T-helper 2 cell treated with Interferon-gamma antibody and Interleukin-4, amounts not matched to agents 100 ng/mL and 5 ng/mL, for 36 hours (primary cell): ENCODE results near the gene SAMM50. TPM values are rescaled to one million over a fixed set of nuclear protein-coding genes. Genes with fewer than 3 reads are reported as not detected.

ENCODE experiments used
- intact Hi-C: fragments of 100-400 bp; cut with micrococcal nuclease; formaldehyde crosslinking; loops from one replicate; pipeline ENCODE4 v1.15.1; 2023
- total RNA-seq: library from RNA; stranded (reverse); gene quantifications from 2 replicates; pipeline ENCODE4 v1.2.3, GENCODE V29; 2022

SAMM50 gene
- total RNA-seq, 1 donor from 2014 or later = 56.3 TPM

DNA sequence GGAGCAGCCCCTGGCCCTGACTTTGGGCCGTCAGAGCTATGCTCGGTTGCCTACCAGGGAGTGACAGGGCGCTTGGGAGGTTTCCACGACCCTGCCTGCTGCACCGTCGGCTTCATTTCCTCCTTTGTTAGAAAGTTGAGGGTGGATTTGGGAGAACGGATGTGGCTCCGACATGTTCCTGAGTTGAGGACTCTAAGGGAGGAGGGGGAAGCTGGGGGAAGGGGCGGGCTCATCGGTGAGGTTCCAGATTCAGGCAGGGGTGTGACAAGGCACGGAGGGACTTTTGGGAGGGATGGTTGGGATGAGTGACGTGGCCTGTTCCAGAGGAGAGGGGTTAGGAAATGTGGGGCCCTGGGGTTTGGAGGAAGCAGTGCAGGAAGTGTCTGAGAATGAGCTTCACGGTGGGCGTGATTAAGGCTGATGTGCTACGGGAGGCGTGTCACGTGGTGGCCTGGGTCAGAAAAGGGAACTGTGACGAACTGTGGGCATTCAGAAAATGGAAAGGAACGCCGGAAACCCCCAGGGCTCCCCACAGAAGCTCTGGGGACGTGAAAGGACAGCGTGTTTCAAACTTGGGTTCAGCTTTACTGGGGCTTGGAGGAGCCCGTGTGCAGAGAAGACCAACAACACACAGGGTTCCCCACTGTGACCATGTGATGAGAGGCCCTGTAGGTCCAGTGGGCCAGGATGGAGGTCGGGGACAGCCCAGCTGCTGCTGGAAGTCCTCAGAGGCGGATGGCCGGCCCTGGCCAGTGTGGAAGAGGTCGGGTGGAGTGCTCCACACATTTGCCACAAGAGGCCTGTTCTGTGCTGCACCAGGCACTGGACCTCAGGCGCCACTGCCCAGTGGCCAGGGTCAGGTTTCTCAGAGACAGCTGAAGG lies 71.6 kb downstream of the SAMM50 start:
- intact Hi-C loops = no loop called here

DNA sequence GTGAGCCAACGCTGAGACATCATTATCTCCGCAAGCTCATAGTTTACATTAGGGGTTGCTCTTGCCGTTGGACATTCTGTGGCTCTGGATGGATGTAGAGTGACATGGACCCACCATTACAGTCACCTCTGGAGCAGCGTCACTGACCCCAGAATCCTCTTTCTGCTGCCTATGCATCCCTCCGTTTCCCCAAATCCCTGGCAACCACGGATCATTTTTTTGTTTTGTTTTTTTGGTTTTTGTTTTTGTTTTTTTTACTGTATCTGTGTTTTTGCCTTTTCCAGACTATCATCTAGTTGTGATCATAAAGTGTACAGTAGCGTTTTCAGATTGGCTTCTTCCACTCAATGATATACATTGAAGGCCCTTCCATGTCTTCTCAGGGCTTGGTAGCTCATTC lies 72.8 kb downstream of the SAMM50 start:
- intact Hi-C loops = no loop called here

DNA sequence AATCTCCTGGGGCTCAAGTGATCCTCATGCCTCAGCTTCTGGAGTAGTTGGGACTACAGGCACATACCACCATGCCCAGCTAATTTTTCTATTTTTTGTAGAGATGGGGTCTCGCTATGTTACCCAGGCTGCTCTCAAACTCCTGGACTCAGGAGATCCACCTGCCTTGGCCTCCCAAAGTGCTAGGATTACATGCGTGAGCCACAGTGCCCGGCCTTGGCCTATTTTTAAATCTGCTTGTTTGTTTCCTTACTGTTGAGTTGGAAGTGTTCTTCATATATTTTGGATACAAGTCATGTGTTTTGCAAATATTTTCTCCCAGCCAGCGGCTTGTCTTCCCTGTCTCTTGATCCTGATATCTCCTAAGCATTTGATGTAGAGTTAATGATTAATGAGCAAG lies 73.8 kb downstream of the SAMM50 start:
- intact Hi-C loops = no loop called here

DNA sequence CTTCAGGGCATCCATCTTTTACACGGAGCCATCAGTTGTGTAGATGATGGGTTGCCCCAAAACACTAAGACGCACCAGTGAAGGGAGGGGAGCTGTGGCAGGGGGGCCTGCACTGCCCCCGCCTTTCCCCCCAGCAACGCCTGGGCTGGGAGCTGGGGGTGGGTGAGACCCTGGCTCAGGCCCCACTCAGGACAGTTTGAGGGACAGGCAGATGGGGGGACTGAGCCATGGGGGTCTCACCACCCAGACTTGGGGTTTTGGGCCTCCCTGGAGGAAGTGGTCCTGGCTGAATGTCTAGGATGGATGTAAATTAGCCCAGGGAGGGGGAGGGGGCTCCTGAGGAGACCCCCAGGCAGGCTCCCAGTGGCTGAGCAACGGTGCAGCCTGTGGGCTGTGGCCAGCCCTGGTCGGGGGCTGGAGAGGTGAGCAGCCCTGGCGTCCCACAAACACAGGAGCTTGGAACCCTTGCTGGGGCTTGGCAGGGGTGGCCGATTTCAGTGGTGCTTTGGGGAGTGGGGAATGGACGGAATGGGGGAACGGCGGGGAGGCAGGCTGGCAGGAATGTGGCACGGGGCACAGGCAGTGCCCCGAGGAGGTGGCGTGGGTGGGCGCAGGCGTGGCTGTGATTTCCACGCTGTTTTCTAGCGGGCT lies 74.9 kb downstream of the SAMM50 start:
- intact Hi-C loops = no loop called here

DNA sequence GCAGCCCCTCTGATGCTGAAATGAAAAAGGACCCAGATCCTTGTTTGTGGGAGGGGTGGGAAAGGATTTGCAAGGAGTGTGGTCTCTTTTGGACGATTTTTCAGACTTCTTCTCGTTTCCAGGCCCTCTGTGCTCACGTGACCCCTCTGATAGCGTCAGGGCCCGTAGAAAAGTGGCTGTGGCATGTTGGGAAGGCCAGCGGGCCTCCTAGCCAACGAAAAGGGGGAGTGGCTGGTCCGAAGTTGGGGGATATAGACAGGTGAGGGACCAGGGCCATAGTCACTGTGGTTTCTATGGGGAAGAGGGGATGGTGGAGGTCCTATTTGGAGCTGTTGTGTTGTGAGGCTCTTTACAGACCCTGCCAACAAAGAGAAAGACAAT lies 75.5 kb downstream of the SAMM50 start:
- intact Hi-C loops = no loop called here

DNA sequence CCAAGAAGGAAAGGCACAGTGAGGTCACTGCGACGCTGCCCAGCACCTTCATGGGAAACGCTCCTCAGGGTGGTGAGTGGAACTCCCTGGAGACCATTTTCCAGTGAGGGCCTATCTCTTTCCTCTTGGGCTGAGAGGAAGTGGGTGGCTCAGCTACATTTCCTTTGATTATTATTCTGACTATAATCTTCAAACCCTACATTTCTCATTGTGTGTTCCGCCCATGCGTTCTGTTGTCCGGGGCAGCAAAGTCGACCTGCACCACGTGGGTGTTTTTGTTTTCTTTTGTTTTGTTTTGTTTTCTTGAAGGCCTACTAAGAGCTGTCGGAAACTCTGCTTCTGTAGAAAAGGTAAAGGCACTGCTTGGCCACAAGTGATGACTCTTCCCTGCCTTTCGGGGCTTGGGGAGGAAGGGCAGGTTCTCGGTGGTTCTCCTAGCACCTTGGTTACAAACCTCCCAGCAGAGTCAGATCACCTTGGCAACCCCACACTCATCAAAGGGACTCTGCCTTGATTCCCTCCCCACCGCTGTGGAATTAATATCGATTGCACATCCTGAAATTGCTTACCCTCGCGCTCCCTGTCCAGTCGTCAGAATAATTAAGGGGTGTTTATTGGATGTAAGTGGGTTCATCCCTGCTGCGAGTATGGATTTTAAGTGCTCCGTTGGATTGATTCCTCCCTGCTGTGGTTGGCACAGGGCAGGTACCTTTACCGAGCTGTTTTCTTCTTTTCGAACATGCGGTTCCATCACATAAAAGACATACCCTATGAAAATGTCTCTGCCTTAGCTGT lies 76.1 kb downstream of the SAMM50 start:
- intact Hi-C loops = no loop called here

DNA sequence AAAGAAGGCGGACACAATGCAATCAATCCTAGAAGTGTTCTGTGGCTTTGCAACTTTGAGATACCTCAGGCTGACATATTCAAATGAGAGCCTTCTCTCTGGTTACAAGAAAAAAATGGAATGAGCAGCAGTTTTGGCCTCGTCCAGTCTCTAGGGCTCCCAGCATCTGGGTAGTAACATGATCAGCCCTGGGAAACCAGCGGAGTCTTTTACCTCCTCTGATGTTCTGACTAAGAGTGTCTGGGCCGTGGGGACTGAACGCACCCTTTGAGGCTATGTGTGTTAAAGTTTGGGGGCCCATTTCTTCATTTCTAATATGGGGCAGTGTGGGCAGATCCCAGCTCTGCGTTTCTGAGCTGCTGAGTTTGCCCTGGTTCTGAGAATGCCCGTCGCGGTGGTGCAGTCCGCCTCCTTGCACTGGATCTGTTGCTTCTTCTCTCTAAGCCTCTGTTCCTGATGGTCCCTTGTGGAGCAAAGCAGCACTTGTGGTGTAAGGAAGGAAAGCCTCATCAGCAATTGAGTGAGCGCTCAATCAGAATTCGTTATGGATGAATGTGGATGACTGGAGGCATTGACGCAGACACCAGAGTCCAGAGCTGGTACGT lies 77.0 kb downstream of the SAMM50 start:
- intact Hi-C loops = no loop called here

DNA sequence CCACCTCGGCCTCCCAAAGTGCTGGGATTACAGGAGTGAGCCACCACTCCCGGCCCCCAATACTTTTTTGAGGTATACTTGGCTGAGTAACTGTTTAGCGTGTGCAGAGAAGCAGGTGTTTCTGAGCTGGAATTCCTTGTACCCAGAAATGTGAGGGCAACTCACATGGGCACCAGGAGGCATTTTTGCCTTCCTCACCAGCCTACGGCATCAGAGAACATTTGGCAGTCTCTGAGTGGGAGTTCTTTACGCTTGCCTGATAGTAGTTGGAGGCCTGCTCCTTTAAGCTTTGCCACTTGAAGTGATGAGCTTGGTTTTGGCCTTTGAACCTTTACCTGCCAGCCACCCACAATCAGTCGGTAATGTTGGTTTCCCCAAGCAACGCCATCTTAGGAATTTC lies 78.0 kb downstream of the SAMM50 start:
- intact Hi-C loops = no loop called here

DNA sequence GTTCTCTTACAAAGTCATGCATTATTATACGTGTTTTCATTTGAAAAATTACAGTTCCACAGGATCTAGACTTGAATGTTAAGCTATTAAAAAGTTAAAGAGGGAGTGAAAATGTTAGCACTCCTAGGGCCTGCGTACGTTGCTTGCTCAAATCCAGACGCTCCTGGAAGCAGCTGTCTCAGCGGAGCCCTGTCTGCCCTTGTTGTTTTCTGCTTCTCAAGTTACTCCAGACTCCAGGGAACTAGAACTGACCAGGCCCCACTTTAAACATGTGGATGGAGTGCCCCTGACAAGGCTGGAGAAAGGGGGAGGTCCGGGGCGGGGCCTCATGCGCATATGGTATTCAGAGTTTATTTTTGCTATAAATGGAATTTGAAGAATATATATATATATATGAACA lies 78.5 kb downstream of the SAMM50 start:
- intact Hi-C loops = no loop called here

DNA sequence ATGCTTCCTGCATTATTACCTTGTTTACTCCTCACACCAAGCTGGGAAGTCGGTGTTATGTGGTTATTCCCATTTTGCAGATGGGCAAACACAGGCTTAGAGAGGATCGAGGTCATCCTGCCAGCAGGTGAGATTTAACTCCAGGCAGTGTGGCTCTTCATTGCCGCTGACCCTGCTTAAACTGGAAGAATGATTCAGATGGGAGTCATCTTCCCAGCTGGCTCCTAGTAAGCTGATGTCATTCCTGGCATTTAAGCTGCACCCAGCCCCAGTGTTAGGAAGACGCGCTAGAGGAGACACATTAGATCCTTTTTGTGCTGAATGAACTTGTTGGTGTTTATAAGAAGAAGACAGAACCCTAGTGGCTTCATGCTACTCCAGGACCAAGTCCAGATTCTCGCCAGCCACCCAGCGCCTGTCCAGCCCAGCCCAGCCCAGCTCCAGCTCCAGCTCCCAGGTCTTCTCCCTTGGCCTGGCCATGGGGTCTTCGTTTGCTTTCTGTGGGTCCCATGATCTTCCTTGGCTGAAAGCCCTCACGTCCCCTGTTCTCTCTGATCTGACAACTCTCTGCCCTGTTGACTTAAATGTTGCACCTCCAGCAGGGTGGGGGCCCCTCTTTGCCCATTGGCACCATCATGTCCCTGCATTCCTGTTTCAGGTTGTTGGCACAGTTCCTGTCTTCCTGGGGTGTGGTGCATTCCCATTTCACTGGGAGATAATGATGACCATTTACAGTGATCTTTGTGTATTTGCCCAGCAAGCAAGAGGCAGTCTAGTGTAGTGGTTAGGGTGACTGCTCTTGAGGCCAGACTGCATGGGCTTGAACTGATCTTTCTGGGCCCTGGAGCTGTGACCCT lies 82.5 kb downstream of the SAMM50 start:
- intact Hi-C loops = no loop called here

DNA sequence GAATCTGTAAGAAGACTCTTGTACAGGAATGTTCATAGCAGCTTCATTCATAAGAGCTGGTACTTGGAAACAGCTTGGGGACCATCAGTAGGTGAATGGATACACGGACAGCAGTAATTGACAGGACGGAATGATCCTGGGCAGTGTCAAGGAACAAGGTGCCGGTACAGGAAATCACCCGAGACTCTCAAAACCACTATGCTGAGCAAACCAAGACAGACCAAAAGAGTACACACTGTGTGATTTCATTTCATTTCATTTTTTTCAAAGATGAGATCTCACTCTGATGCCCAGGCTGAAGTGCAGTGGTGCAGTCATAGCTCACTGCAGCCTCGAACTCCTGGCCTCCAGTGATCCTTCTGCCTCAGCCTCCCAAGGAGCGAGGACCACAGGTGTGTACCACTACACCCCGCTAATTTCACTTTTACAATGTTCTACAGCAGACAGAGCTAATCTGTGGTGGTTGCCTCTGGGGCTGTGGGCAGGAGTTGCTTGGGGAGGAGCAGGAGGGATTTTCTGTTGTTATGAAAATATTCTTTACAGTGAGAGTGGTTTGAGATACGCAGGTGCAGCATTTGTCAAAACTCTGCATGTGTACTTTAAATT lies 84.4 kb downstream of the SAMM50 start:
- intact Hi-C loops = no loop called here

DNA sequence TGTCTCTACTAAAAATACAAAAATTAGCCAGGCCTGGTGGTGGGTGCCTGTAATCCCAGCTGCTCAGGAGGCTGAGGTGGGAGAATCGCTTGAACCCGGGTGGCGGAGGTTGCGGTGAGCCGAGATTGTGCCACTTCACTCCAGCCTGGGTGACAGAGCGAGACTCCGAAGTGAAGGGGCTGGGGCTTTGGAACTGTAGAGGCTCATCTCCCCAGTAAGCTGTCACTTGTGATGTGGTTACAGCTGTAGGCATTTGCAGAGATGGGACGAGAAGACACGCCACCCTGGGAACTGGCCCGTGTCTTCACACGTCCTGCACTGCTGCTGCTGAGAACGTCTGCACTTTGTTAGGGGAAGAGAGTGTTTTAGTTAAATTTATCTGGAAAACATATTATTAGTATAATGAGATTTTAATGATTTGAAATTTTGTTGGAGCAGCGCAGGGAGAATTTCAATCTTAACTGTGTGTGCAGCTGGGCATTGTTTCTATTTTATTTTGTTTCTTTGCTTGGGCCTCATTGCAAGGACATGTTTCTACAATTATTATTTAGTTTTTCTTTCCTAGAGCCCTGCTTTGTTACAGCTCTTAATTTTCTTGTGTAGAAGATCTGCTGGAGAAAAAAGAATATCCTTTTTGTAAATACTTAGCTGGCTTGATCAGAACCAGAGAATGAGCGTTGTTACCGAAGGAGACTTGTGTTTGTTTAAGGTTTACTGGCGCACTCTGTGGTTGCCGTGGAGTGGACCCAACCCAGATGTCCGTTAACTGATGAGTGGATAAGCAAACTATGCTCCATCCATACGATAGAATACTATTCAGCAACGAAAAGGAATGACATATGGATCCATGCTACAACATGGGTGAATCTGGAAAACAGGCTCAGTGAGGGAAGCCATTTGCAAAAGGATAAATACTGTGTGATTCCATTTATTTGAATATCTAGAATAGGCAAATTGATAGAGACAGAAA lies 87.3 kb downstream of the SAMM50 start:
- intact Hi-C loops = no loop called here

DNA sequence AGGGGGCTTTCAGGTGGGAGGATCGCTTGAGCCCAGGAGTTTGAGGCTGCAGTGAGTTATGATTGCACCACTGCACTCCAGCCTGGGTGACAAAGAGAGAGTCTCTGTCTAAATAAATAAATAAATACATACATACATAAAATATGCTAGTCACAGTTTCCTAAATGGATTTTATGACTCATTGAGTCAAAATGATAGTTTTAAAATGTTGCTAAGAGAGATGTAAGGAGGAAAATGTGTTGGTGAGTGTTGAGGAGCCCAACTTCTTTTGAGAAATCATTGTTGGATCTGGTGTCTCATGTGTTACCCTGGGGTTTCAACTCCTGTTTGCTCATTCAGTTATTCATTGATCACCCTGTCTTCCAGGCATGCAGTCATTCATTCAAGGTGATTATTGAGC lies 89.9 kb downstream of the SAMM50 start:
- intact Hi-C loops = no loop called here

Other genes starting within 250 kb of the SAMM50 start
- gene EFCAB6, start 143.1 kb upstream of the SAMM50 start, total RNA-seq = 0.20 TPM in 1 of 2 replicates, not detected in the other
- 0.25 TPM in 1 of 2 replicates, not detected in the other for gene SULT4A1, start 92.9 kb upstream of the SAMM50 start, total RNA-seq
- gene PNPLA5, start 63.4 kb upstream of the SAMM50 start, total RNA-seq = not detected in 2 replicates
- 0.25 and 0.36 TPM in 2 replicates for gene PNPLA3, start 31.6 kb upstream of the SAMM50 start, total RNA-seq
- gene PARVB, start 68.9 kb downstream of the SAMM50 start, total RNA-seq = 48.5 and 52.7 TPM in 2 replicates
- 164 and 168 TPM in 2 replicates for gene PARVG, start 225.5 kb downstream of the SAMM50 start, total RNA-seq